Measurements from ENCODE around the gene IHH.

IHH gene

DNA sequence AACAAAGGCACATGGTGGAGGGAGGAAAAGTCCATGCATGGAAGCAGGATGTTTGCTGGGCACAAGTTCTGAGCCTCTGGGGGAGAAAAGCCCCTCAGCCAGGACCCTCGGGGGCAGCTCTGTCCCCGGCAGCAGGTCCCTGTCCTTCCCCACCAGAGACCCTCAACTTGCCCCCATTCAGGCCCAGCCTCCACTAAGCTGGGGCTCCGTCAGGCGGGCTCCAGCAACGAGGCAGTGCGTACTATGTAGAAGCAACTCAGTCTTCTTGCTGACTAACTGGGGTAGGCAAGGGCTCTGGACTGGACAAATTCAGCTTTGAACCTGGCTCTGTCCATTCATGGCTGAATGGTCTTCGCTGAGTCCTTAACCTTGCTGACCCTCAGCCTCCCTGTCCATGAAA lies 42.4 kb downstream of the IHH start:
- no peak overlapping the region for H3K27ac ChIP-seq (ENCODE audit: low read depth, low read length, severe bottlenecking)
- no peak overlapping the region for H3K4me3 ChIP-seq (ENCODE audit: extremely low read depth, insufficient read depth, low read length, poor library complexity, severe bottlenecking)
- no peaks in the 10 kb centered on the region for H3K36me3 ChIP-seq (ENCODE audit: control insufficient read depth, insufficient read depth, low read length)
- no peaks in the 10 kb centered on the region for H3K4me1 ChIP-seq (ENCODE audit: control insufficient read depth, insufficient read depth, low read length, poor library complexity, severe bottlenecking)
- H3K9me3 ChIP-seq (ENCODE audit: control insufficient read depth, low read length), result no peaks in the 10 kb centered on the region
- WGBS, 2 experiments (ENCODE audit: insufficient coverage in 2 of 2), result 78 to 95% methylated on average over 5 to 7 of the region's 7 CpGs

- Histone ChIP-seq H3K27ac (ENCODE audit: low read depth, low read length, severe bottlenecking) (no peak overlapping the region), H3K4me3 (ENCODE audit: extremely low read depth, insufficient read depth, low read length, poor library complexity, severe bottlenecking) (no peak overlapping the region), H3K36me3 (ENCODE audit: control insufficient read depth, insufficient read depth, low read length) (no peaks in the 10 kb centered on the region), H3K9me3 (ENCODE audit: control insufficient read depth, low read length) (no peaks in the 10 kb centered on the region), H3K4me1 (ENCODE audit: control insufficient read depth, insufficient read depth, low read length, poor library complexity, severe bottlenecking) (no peaks in the 10 kb centered on the region)
- 84 to 88% methylated on average over 8 to 9 of the region's 14 CpGs for WGBS, 2 experiments (ENCODE audit: insufficient coverage in 2 of 2)
These were observed 43.4 kb downstream of the IHH start for GRCh38 chr2:219017201-219017931.

DNA sequence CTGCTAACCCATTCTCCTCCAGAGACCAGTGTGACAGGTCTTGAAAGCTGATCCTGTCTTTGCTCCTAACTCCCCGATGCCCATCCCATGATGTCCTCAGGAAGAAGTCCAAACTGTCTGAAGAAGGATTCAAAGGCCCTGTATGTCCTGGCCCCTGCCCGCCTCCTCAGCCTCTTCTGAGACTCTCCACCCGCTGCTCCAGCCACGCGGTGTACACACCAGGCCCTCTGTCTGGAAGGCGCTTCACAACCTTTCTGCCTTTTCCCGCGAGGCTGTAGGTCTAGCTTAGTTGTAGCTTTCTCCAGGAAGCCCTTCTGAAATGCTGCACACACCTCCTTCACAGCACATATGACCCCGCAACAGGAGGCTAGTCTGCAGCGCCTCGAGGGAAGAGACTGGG lies 44.0 kb downstream of the IHH start:
- Histone ChIP-seq H3K4me3 (ENCODE audit: extremely low read depth, insufficient read depth, low read length, poor library complexity, severe bottlenecking) (no peak overlapping the region), H3K27ac (ENCODE audit: low read depth, low read length, severe bottlenecking) (no peak overlapping the region)
- 90 to 93% methylated on average over 9 to 11 of the region's 11 CpGs for WGBS, 2 experiments (ENCODE audit: insufficient coverage in 2 of 2)

GRCh38 chr2:219010873-219011272 lies 49.8 kb downstream of the IHH start:
- Histone ChIP-seq H3K9me3 (ENCODE audit: control insufficient read depth, low read length) (no peaks in the 10 kb centered on the region), H3K4me3 (ENCODE audit: extremely low read depth, insufficient read depth, low read length, poor library complexity, severe bottlenecking) (no peak overlapping the region), H3K27ac (ENCODE audit: low read depth, low read length, severe bottlenecking) (no peak overlapping the region), H3K36me3 (ENCODE audit: control insufficient read depth, insufficient read depth, low read length) (no peaks in the 10 kb centered on the region), H3K4me1 (ENCODE audit: control insufficient read depth, insufficient read depth, low read length, poor library complexity, severe bottlenecking) (no peaks in the 10 kb centered on the region)
- 94 to 100% methylated on average over 2 of the region's 5 CpGs for WGBS, 2 experiments (ENCODE audit: insufficient coverage in 2 of 2)

More for the DNA sequence above, 44.0 kb downstream of the IHH start:
- Histone ChIP-seq H3K4me1 (ENCODE audit: control insufficient read depth, insufficient read depth, low read length, poor library complexity, severe bottlenecking) (no peaks in the 10 kb centered on the region), H3K9me3 (ENCODE audit: control insufficient read depth, low read length) (no peaks in the 10 kb centered on the region), H3K36me3 (ENCODE audit: control insufficient read depth, insufficient read depth, low read length) (no peaks in the 10 kb centered on the region)

DNA sequence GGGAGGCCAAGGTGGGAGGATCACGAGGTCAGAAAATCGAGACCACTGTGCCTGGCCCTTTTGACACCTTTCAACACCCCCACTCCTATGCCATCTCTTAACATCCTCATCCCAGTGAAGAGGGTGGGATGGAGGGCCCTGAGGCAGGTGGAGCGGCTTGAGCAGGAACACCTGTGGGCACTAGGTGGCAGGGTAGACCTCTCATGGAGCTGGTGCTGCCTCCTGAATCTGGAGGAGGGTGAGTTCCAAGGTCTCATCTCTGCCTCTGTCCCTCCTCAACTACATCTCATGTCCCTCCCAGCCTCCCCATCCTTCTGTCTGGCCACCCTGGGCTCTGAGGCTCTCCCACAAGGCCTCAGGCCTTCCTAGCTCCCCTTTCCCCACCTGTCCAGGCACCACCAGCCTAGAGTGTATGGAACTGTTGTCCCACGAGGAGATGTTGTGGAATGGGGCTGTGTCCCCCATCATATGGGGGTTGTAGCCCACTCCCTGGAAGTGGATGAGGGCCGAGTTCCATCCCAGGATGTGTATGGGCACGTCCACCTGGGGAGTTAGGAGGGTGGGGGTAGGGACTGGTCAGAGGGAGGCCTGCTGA lies 50.5 kb downstream of the IHH start:
- no peak overlapping the region for H3K27ac ChIP-seq (ENCODE audit: low read depth, low read length, severe bottlenecking)
- no peaks in the 10 kb centered on the region for H3K9me3 ChIP-seq (ENCODE audit: control insufficient read depth, low read length)
- H3K4me3 ChIP-seq (ENCODE audit: extremely low read depth, insufficient read depth, low read length, poor library complexity, severe bottlenecking), result no peak overlapping the region
- WGBS, 2 experiments (ENCODE audit: insufficient coverage in 2 of 2), result 22 to 25% methylated on average over 3 of the region's 6 CpGs
- H3K4me1 ChIP-seq (ENCODE audit: control insufficient read depth, insufficient read depth, low read length, poor library complexity, severe bottlenecking), result no peaks in the 10 kb centered on the region
- H3K36me3 ChIP-seq (ENCODE audit: control insufficient read depth, insufficient read depth, low read length), result no peaks in the 10 kb centered on the region

GRCh38 chr2:219009294-219009693 lies 51.4 kb downstream of the IHH start:
- Histone ChIP-seq H3K9me3 (ENCODE audit: control insufficient read depth, low read length) (no peaks in the 10 kb centered on the region), H3K4me1 (ENCODE audit: control insufficient read depth, insufficient read depth, low read length, poor library complexity, severe bottlenecking) (no peaks in the 10 kb centered on the region), H3K4me3 (ENCODE audit: extremely low read depth, insufficient read depth, low read length, poor library complexity, severe bottlenecking) (no peak overlapping the region), H3K27ac (ENCODE audit: low read depth, low read length, severe bottlenecking) (no peak overlapping the region), H3K36me3 (ENCODE audit: control insufficient read depth, insufficient read depth, low read length) (no peaks in the 10 kb centered on the region)
- WGBS, 2 experiments (ENCODE audit: insufficient coverage in 2 of 2), result 33% methylated on average over 1 of the region's 2 CpGs; no CpG with 5 or more reads in 1 of the 2 experiments
